GM12878 (cell line): ENCODE data around the gene MKNK1. TPM values are rescaled to one million over a fixed set of nuclear protein-coding genes. Genes with fewer than 3 reads are reported as not detected.

Source experiments
- ATAC-seq: fragments of 200-7000 bp; cut with Tn5 transposase; 3 replicates; pipeline ENCODE4 v1.9.1; 2020; ENCODE audit warnings: mild to moderate bottlenecking, moderate library complexity
- BruUV-seq: library from RNA; stranded (reverse); fragments of 400-500 nt; replicated peaks from 2 replicates; lab custom pipeline; 2021; lab: Mats Ljungman, UMichigan
- CTCF ChIA-PET: fragments of 300-600 bp; sonication (Branson Sonifier 250); formaldehyde crosslinking; extraction: SDS; loops from one replicate; lab custom pipeline; 2021; ENCODE audit warnings: inconsistent platforms; lab: Yijun Ruan, JAX
- POLR2A ChIA-PET: fragments of 350-600 bp; formaldehyde crosslinking; extraction: SDS; loops from one replicate; lab custom pipeline; 2021; ENCODE audit warnings: inconsistent platforms; lab: Charles Lee
- RAD21 ChIA-PET: fragments of 300-600 bp; sonication (Branson Sonifier 250); formaldehyde crosslinking; loops from one replicate; lab custom pipeline; 2023; ENCODE audit warnings: antibody characterized with exemption; ENCODE audit not compliant: unreplicated experiment; lab: Charles Lee
- SMC1A ChIA-PET: fragments of 300-600 bp; sonication (Branson Sonifier 250); formaldehyde crosslinking; loops from one replicate; lab custom pipeline; 2023; ENCODE audit not compliant: unreplicated experiment, uncharacterized antibody; lab: Charles Lee
- DNase-seq: peaks from one replicate; pipeline ENCODE4 v3.0.0-alpha.2; 2011; ENCODE audit warnings: low read depth, low spot score
- FAIRE-seq: peaks from 3 replicates; lab custom pipeline; 2011; peaks lifted over from hg19 to GRCh38; lab: Jason Lieb, UNC
- H2AFZ ChIP-seq: 2 replicates; pipeline ENCODE4 v1.6.0; 2011; ENCODE audit warnings: low read depth, low read length, control low read depth; ENCODE audit not compliant: control insufficient read depth
- H3K27ac ChIP-seq: 2 replicates; pipeline ENCODE4 v1.5.1; 2011; ENCODE audit warnings: control low read depth; ENCODE audit not compliant: control insufficient read depth, insufficient read depth
- H3K27me3 ChIP-seq, 2 experiments: replicated peaks in 1 of 2; 2 replicates each; pipeline versions ENCODE4 v1.6.0 to v1.6.1; 2011; ENCODE audit warnings: low read length in 1 of 2; ENCODE audit not compliant: control insufficient read depth in 2 of 2, insufficient read depth in 2 of 2
- H3K36me3 ChIP-seq, 2 experiments: 2 replicates each; pipeline ENCODE4 v1.5.1; 2011; ENCODE audit warnings: low read length in 1 of 2; ENCODE audit not compliant: control insufficient read depth in 2 of 2, insufficient read depth in 2 of 2
- H3K4me1 ChIP-seq: 2 replicates; pipeline ENCODE4 v1.6.1; 2011; ENCODE audit warnings: mild to moderate bottlenecking, low read length, moderate library complexity, mixed read lengths; ENCODE audit not compliant: control insufficient read depth, insufficient read depth
- H3K4me2 ChIP-seq: 2 replicates; pipeline ENCODE4 v1.6.0; 2011; ENCODE audit warnings: control low read depth; ENCODE audit not compliant: control insufficient read depth, insufficient read depth
- H3K4me3 ChIP-seq: fragments of 200-600 bp; sonication (generic); 2 replicates; pipeline ENCODE4 v1.5.1; 2016
- H3K79me2 ChIP-seq: 2 replicates; pipeline ENCODE4 v1.6.0; 2011; ENCODE audit warnings: low read length; ENCODE audit not compliant: control insufficient read depth, insufficient read depth
- H3K9ac ChIP-seq: 2 replicates; pipeline ENCODE4 v1.8.0; 2011; ENCODE audit warnings: low read length, control low read depth, mixed read lengths; ENCODE audit not compliant: control insufficient read depth, insufficient read depth
- H3K9me3 ChIP-seq: replicated peaks from 3 replicates; pipeline ENCODE4 v1.5.1; 2011; ENCODE audit warnings: mild to moderate bottlenecking, low read length; ENCODE audit not compliant: control insufficient read depth, insufficient read depth
- H4K20me1 ChIP-seq: 2 replicates; pipeline ENCODE4 v1.6.0; 2011; ENCODE audit not compliant: control insufficient read depth, insufficient read depth
- BMI1 ChIP-seq: fragments of 450-650 bp; IDR thresholded peaks from 2 replicates; pipeline ENCODE4 v1.6.1; 2016; ENCODE audit warnings: mild to moderate bottlenecking, moderate library complexity, borderline replicate concordance
- TCF12 ChIP-seq: IDR thresholded peaks from 2 replicates; pipeline ENCODE4 v1.6.1; 2011; ENCODE audit warnings: low read depth, mild to moderate bottlenecking, low read length
- WGBS: methylation state at CpG from one replicate; pipeline ENCODE4 v1.1.6; 2016; ENCODE audit warnings: low lambda C conversion rate; ENCODE audit not compliant: insufficient replicate concordance, insufficient coverage; ENCODE audit errors: missing lambda C conversion rate; 5-methylcytosine and 5-hydroxymethylcytosine counted together
- in situ Hi-C: fragments of 300-500 bp; cut with MboI; formaldehyde crosslinking; loops from 9 replicates; pipeline ENCODE4 v1.14.3; 2018; ENCODE audit warnings: mixed read lengths
- intact Hi-C: fragments of 100-400 bp; cut with micrococcal nuclease; formaldehyde crosslinking; loops from one replicate; pipeline ENCODE4 v1.14.2; 2022; ENCODE audit not compliant: unreplicated experiment
- polyA plus RNA-seq, 11 experiments: library from polyadenylated mRNA; depleted of rRNA in 4 of 11; unstranded in 6 of 11; stranded (reverse) in 5 of 11; fragments of >200 nt; fragmentation: Nextera tagmentation in 4 of 11; fragmentation: Illumina TruSeq in 1 of 11; extraction: Ambion mirVana in 4 of 11; extraction: Trizol in 1 of 11; gene quantifications; 1 replicate in 1 of 11; 2 replicates in 10 of 11; pipeline versions ENCODE4 v1.2.1 to v1.2.3, GENCODE V29; 2011 to 2016; ENCODE audit warnings: inconsistent platforms in 2 of 11, missing spikeins in 2 of 11, low read depth in 1 of 11
- total RNA-seq, 4 experiments: library from RNA; depleted of rRNA in 3 of 4; stranded (reverse); fragments of >200 nt in 3 of 4; fragmentation: Illumina TruSeq in 1 of 4; extraction: Trizol in 1 of 4; gene quantifications; 2 replicates each; pipeline versions ENCODE4 v1.2.1 to v1.2.3, GENCODE V29; 2013 to 2021

Gene MKNK1
- total and polyA plus RNA-seq, 10 of the 15 experiments (the other 5 are each of a cell fraction or from before 2014, with no cell fraction given): 13.7 to 29.9 (median 26.5) TPM

DNA sequence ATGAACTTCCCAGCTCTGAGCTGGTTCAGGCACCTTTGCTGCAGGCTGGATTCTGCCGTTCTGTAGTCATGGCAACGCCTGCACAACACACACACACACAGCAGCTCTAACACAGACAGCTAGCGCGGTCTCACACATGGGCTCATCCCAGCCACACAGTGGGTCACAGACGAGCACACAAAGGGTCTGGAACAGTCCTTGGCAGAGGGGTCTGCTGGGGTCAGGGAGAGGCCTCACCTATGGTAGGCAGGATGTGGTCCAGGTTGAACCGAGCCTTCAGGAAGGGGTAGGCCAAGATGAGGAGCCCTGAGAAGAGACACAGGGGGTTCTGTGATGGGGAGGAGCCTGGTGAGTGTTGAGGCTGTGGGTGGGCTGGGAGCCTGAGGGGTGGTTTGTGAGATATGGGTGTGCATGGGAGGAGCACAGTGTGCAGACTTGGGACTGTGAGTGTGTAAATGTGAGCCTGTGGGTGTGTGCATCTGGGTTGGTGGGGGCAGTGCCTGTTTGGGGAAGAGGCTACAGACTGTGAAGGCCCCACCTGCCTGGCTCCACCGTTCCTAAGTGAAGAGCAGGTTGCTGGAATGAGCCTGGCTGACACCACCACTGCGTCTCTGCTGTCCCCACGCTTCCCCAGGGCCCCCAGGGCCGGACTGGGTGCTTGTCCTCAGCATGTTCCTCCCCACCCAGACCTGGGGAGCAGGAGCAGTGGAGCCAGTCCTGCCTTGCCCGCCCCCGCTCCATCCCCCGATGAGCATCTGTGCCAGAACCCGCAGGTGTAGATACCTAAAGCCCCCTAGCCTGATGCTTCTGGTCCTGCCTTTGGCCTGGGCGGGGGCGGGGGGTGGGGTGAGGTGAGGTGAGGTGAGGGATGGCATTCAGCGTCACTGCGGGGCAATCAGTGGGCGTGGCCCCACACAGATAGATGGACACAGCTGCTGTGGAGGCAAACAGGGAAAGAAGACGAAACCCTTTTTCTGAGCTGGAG is 54.1 kb downstream of the MKNK1 start:
- Histone ChIP-seq H4K20me1 (no peaks in the 10 kb centered on the region), H3K36me3 (no peaks in the 10 kb centered on the region), H3K27ac (no peak overlapping the region), H3K4me3 (no peak overlapping the region), H3K4me2 (no peak overlapping the region), H2AFZ (no peak overlapping the region), H3K9me3 (no peaks in the 10 kb centered on the region), H3K9ac (no peak overlapping the region), H3K79me2 (no peaks in the 10 kb centered on the region), H3K4me1 (no peaks in the 10 kb centered on the region), H3K27me3 (peaks cover 0 to 3% of the 10 kb centered on the region in 2 experiments; a peak in 1 of 4 replicates)
- no TSS peak for BruUV-seq
- ATAC-seq (peak; percentile 64), FAIRE-seq (no peak), DNase-seq (no peak)
- intact Hi-C loops (loop anchor here (5.0 kb wide), 1 partner anchor 177 kb away; no protein-coding TSS in a partner anchor), in situ Hi-C loops (no loop called here)
- ChIA-PET POLR2A (no interaction called here), SMC1A (interaction anchor here (0.6 kb wide), 1 partner anchor 110 kb away, joined by 3 read pairs; no protein-coding TSS in a partner anchor), RAD21 (no interaction called here), CTCF (interaction anchor here (0.7 to 2.0 kb wide), 7 partner anchors 9 to 103 kb away, joined by 3 to 6 read pairs (median 4); no protein-coding TSS in a partner anchor)
- 29% methylated on average over 19 of the region's 20 CpGs for WGBS
- TF ChIP-seq BMI1: peak; percentile 83
- TF ChIP-seq TCF12: no peak
